HEK293 (cell line): ENCODE measurements around the gene CACNB2.

ENCODE experiments used
- CTCF ChIA-PET: fragments of 350-600 bp; formaldehyde crosslinking; extraction: SDS; loops from one replicate; lab custom pipeline; 2021; ENCODE audit warnings: antibody characterized with exemption; lab: Yijun Ruan, JAX
- POLR2A ChIA-PET: fragments of 300-600 bp; formaldehyde crosslinking; extraction: SDS; loops from one replicate; lab custom pipeline; 2020; ENCODE audit warnings: antibody characterized with exemption, inconsistent platforms; lab: Yijun Ruan, JAX
- H3K27ac ChIP-seq: fragments of 200-500 bp; sonication (Bioruptor generic); 2 replicates; pipeline ENCODE4 v1.5.1; 2014; ENCODE audit warnings: low read depth, low read length, control low read depth, inconsistent platforms; ENCODE audit errors: extremely low read depth
- H3K36me3 ChIP-seq, 2 experiments: fragments of 200-500 bp in 1 of 2; sonication (Bioruptor generic) in 1 of 2; 1 replicate in 1 of 2; 2 replicates in 1 of 2; pipeline ENCODE4 v1.5.1; 2014 to 2017; ENCODE audit warnings: inconsistent platforms in 2 of 2, low read length in 2 of 2; ENCODE audit not compliant: control insufficient read depth in 2 of 2, insufficient read depth in 1 of 2
- H3K4me1 ChIP-seq: fragments of 200-500 bp; sonication (Bioruptor generic); 2 replicates; pipeline ENCODE4 v1.5.1; 2014; ENCODE audit warnings: mild to moderate bottlenecking, low read length, inconsistent platforms; ENCODE audit not compliant: control insufficient read depth, insufficient read depth
- H3K4me3 ChIP-seq: 2 replicates; pipeline ENCODE4 v1.5.1; 2011; ENCODE audit warnings: low read depth, mild to moderate bottlenecking, control low read depth, low read length, moderate library complexity
- H3K9me3 ChIP-seq: fragments of 200-500 bp; sonication (Bioruptor generic); 2 replicates; pipeline ENCODE4 v1.5.1; 2014; ENCODE audit warnings: low read depth, low read length, inconsistent platforms; ENCODE audit not compliant: control insufficient read depth, insufficient read depth
- BCL11A ChIP-seq: fragments of 450-650 bp; formaldehyde crosslinking; IDR thresholded peaks from 2 replicates; pipeline ENCODE4 v1.5.1; 2016; ENCODE audit warnings: low read depth, missing biosample characterization, missing genetic modification characterization
- GFI1B ChIP-seq: fragments of 450-650 bp; formaldehyde crosslinking; IDR thresholded peaks from 2 replicates; pipeline ENCODE4 v1.5.1; 2016; ENCODE audit warnings: missing biosample characterization, missing genetic modification characterization
- MEIS1 ChIP-seq: sonication (generic); formaldehyde crosslinking; IDR thresholded peaks from 2 replicates; pipeline ENCODE4 v1.8.1; 2022; ENCODE audit warnings: missing genetic modification reagents, mild to moderate bottlenecking, borderline replicate concordance
- SP2 ChIP-seq: fragments of 450-650 bp; formaldehyde crosslinking; IDR thresholded peaks from 2 replicates; pipeline ENCODE4 v1.5.1; 2016; ENCODE audit warnings: missing biosample characterization, missing genetic modification characterization
- ZBTB1 ChIP-seq: fragments of 450-650 bp; formaldehyde crosslinking; IDR thresholded peaks from 2 replicates; pipeline ENCODE4 v1.5.1; 2016; ENCODE audit warnings: missing biosample characterization, missing genetic modification characterization
- ZBTB17 ChIP-seq: fragments of 450-650 bp; formaldehyde crosslinking; IDR thresholded peaks from 2 replicates; pipeline ENCODE4 v1.5.1; 2016; ENCODE audit warnings: missing biosample characterization, missing genetic modification characterization
- ZBTB21 ChIP-seq: fragments of 450-650 bp; formaldehyde crosslinking; IDR thresholded peaks from 2 replicates; pipeline ENCODE4 v1.5.1; 2017; ENCODE audit warnings: missing biosample characterization, missing genetic modification characterization
- ZNF121 ChIP-seq: fragments of 450-650 bp; formaldehyde crosslinking; IDR thresholded peaks from 2 replicates; pipeline ENCODE4 v1.5.1; 2016; ENCODE audit warnings: missing biosample characterization, missing genetic modification characterization
- ZNF350 ChIP-seq: fragments of 450-650 bp; formaldehyde crosslinking; IDR thresholded peaks from 2 replicates; pipeline ENCODE4 v1.5.0; 2017; ENCODE audit warnings: missing biosample characterization, mild to moderate bottlenecking, missing genetic modification characterization
- ZNF544 ChIP-seq: fragments of 450-650 bp; formaldehyde crosslinking; IDR thresholded peaks from 2 replicates; pipeline ENCODE4 v1.5.0; 2017; ENCODE audit warnings: missing biosample characterization, missing genetic modification characterization
- ZNF555 ChIP-seq: fragments of 450-650 bp; formaldehyde crosslinking; conservative IDR thresholded peaks from 2 replicates; pipeline ENCODE4 v1.5.1; 2017; ENCODE audit warnings: missing biosample characterization, mild to moderate bottlenecking, missing genetic modification characterization, inconsistent platforms
- ZNF596 ChIP-seq: fragments of 450-650 bp; IDR thresholded peaks from 2 replicates; pipeline ENCODE4 v1.5.0; 2018; ENCODE audit warnings: missing biosample characterization, mild to moderate bottlenecking, missing genetic modification characterization, moderate library complexity
- ZNF623 ChIP-seq: fragments of 450-650 bp; formaldehyde crosslinking; IDR thresholded peaks from 2 replicates; pipeline ENCODE4 v1.5.1; 2016; ENCODE audit warnings: missing biosample characterization, missing genetic modification characterization
- TF ChIP-seq, protein P1 (sequence below): fragments of 450-650 bp; formaldehyde crosslinking; IDR thresholded peaks from 2 replicates; pipeline ENCODE4 v1.5.1; 2017; ENCODE audit warnings: missing biosample characterization, missing genetic modification characterization
- TF ChIP-seq, protein P2 (sequence below): fragments of 450-650 bp; formaldehyde crosslinking; IDR thresholded peaks from 2 replicates; pipeline ENCODE4; 2016; ENCODE audit warnings: missing biosample characterization, missing genetic modification characterization
- TF ChIP-seq, protein P3 (sequence below): fragments of 450-650 bp; formaldehyde crosslinking; IDR thresholded peaks from 2 replicates; pipeline ENCODE4 v1.5.1; 2017; ENCODE audit warnings: missing biosample characterization, mild to moderate bottlenecking, missing genetic modification characterization, moderate library complexity
- TF ChIP-seq, protein P4 (sequence below): fragments of 450-650 bp; formaldehyde crosslinking; IDR thresholded peaks from 2 replicates; pipeline ENCODE4 v1.5.1; 2016; ENCODE audit warnings: missing biosample characterization, missing genetic modification characterization
- TF ChIP-seq, protein P5 (sequence below): fragments of 450-650 bp; formaldehyde crosslinking; IDR thresholded peaks from 2 replicates; pipeline ENCODE4 v1.5.1; 2016; ENCODE audit warnings: missing biosample characterization, missing genetic modification characterization

CACNB2 gene

DNA sequence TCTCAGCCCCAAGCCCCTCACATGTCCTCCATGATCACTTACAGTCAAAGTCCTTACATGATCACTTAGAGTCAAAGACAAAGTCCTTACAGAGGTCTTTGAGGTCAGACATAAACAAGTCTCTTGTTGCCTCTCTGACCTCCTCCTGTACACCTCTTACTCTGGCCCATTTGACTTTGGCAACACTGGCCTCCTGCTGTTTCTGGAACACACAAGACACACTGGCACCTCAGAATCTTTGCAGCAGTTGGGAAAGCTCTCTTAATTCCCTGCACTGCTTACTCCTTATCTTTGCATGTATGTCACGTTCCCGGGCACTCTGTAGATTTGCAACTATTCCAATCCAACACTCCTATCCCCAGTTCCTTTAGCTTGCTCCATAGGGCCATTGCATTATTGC, 408.9 kb downstream of the CACNB2 start:
- CTCF ChIA-PET, result no interaction called here
- Histone ChIP-seq H3K27ac (no peak overlapping the region), H3K36me3 (peaks cover 20 to 32% of the 10 kb centered on the region in 2 experiments)

DNA sequence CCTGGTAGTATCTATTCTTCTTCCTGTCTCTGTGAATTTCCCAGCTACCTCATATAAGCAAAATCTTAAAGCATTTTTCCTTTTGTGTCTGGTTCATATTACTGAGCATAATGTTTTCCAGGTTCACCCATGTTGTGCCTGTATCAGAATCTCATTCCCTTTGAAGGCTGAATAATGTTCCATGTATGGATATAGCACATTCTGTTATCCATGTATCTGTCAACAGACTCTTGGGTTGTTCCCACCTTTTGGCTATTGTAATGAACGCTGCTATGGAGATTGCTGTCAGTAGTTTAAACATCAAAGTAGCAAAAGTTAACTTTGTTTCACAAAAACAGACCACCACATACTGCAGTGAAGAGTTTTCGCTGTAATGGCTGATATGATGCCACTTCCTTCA, 411.2 kb downstream of the CACNB2 start:
- TF ChIP-seq ZNF623 (tag by site-specific recombination), result no peak
- TF ChIP-seq, protein P1, sequence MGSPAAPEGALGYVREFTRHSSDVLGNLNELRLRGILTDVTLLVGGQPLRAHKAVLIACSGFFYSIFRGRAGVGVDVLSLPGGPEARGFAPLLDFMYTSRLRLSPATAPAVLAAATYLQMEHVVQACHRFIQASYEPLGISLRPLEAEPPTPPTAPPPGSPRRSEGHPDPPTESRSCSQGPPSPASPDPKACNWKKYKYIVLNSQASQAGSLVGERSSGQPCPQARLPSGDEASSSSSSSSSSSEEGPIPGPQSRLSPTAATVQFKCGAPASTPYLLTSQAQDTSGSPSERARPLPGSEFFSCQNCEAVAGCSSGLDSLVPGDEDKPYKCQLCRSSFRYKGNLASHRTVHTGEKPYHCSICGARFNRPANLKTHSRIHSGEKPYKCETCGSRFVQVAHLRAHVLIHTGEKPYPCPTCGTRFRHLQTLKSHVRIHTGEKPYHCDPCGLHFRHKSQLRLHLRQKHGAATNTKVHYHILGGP (tag by site-specific recombination), result no peak
- TF ChIP-seq ZBTB17 (tag by site-specific recombination), result no peak
- no peak for TF ChIP-seq ZBTB1
- TF ChIP-seq, protein P2, sequence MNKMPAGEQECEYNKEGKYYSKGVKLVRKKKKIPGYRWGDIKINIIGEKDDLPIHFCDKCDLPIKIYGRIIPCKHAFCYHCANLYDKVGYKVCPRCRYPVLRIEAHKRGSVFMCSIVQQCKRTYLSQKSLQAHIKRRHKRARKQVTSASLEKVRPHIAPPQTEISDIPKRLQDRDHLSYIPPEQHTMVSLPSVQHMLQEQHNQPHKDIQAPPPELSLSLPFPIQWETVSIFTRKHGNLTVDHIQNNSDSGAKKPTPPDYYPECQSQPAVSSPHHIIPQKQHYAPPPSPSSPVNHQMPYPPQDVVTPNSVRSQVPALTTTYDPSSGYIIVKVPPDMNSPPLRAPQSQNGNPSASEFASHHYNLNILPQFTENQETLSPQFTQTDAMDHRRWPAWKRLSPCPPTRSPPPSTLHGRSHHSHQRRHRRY (tag by site-specific recombination), result no peak
- TF ChIP-seq SP2, result no peak
- TF ChIP-seq ZNF596 (tag by site-specific recombination), result no peak
- TF ChIP-seq ZNF121 (tag by site-specific recombination), result no peak
- TF ChIP-seq, protein P3, sequence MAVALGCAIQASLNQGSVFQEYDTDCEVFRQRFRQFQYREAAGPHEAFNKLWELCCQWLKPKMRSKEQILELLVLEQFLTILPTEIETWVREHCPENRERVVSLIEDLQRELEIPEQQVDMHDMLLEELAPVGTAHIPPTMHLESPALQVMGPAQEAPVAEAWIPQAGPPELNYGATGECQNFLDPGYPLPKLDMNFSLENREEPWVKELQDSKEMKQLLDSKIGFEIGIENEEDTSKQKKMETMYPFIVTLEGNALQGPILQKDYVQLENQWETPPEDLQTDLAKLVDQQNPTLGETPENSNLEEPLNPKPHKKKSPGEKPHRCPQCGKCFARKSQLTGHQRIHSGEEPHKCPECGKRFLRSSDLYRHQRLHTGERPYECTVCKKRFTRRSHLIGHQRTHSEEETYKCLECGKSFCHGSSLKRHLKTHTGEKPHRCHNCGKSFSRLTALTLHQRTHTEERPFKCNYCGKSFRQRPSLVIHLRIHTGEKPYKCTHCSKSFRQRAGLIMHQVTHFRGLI (tag by site-specific recombination), result no peak
- TF ChIP-seq, protein P4, sequence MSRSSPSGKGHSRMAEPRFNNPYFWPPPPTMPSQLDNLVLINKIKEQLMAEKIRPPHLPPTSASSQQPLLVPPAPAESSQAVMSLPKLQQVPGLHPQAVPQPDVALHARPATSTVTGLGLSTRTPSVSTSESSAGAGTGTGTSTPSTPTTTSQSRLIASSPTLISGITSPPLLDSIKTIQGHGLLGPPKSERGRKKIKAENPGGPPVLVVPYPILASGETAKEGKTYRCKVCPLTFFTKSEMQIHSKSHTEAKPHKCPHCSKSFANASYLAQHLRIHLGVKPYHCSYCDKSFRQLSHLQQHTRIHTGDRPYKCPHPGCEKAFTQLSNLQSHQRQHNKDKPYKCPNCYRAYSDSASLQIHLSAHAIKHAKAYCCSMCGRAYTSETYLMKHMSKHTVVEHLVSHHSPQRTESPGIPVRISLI, result no peak
- TF ChIP-seq, protein P5, sequence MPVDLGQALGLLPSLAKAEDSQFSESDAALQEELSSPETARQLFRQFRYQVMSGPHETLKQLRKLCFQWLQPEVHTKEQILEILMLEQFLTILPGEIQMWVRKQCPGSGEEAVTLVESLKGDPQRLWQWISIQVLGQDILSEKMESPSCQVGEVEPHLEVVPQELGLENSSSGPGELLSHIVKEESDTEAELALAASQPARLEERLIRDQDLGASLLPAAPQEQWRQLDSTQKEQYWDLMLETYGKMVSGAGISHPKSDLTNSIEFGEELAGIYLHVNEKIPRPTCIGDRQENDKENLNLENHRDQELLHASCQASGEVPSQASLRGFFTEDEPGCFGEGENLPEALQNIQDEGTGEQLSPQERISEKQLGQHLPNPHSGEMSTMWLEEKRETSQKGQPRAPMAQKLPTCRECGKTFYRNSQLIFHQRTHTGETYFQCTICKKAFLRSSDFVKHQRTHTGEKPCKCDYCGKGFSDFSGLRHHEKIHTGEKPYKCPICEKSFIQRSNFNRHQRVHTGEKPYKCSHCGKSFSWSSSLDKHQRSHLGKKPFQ (tag by site-specific recombination), result no peak
- TF ChIP-seq ZNF555, result no peak
- no peak for TF ChIP-seq GFI1B (tag by site-specific recombination)
- TF ChIP-seq ZNF544 (tag by site-specific recombination), result no peak
- no peak for TF ChIP-seq BCL11A (tag by site-specific recombination)
- TF ChIP-seq, all 188 proteins: peak for 0
- H3K36me3 ChIP-seq, result peaks cover 29 to 49% of the 10 kb centered on the region in 2 experiments
- H3K27ac ChIP-seq, result no peak overlapping the region
- no peak overlapping the region for H3K4me3 ChIP-seq
- ChIA-PET POLR2A (no interaction called here), CTCF (interaction anchor here (0.6 kb wide), 1 partner anchor 379 kb away, joined by 3 read pairs; no protein-coding TSS in a partner anchor)
- H3K9me3 ChIP-seq, result no peaks in the 10 kb centered on the region
- no peaks in the 10 kb centered on the region for H3K4me1 ChIP-seq

More for the DNA sequence above, 408.9 kb downstream of the CACNB2 start:
- H3K9me3 ChIP-seq, result no peaks in the 10 kb centered on the region
- TF ChIP-seq MEIS1 (CRISPR knock-in tag) (no peak), ZBTB21 (tag by site-specific recombination) (no peak), ZNF350 (tag by site-specific recombination) (no peak)
- TF ChIP-seq, all 188 proteins: peak for 0
- POLR2A ChIA-PET, result no interaction called here
- H3K4me1 ChIP-seq, result no peaks in the 10 kb centered on the region
- no peak overlapping the region for H3K4me3 ChIP-seq
